Measurements from ENCODE around the gene EXOSC7. TPM values are rescaled to one million over a fixed set of nuclear protein-coding genes. Genes with fewer than 3 reads are reported as not detected.

EXOSC7 gene
- polyA plus RNA-seq, 1 donor (not counting 4 experiments of a cell fraction or from before 2014, with no cell fraction given) = 94.4 TPM

GRCh38 chr3:44987332-44987731, 11.3 kb downstream of the EXOSC7 start:
- DNase-seq (ENCODE audit: low read depth, low spot score) (no peak), FAIRE-seq (no peak)
- no peak overlapping the region for H3K27ac ChIP-seq (ENCODE audit: control insufficient read depth, insufficient read depth, low read length)
- peaks cover 36% of the 10 kb centered on the region for H3K4me1 ChIP-seq (ENCODE audit: control insufficient read depth, extremely low read depth, insufficient read depth, low read length)
- H2AFZ ChIP-seq (ENCODE audit: control insufficient read depth, low read length) = no peak overlapping the region
- dilution Hi-C loops (cut with MboI; ENCODE audit: extremely low pct_ligation_motif_present, low sequenced_read_pairs) = no loop called here
- H3K9me3 ChIP-seq (ENCODE audit: control insufficient read depth, low read depth, low read length) = no peaks in the 10 kb centered on the region
- H3K36me3 ChIP-seq (ENCODE audit: control insufficient read depth in 2 of 2, extremely low read depth in 1 of 2, insufficient read depth in 2 of 2, low read length in 2 of 2) = peaks cover 12 to 33% of the 10 kb centered on the region in 2 experiments
- peaks cover 7% of the 10 kb centered on the region for H3K9me1 ChIP-seq (ENCODE audit: control insufficient read depth, extremely low read depth, insufficient read depth, low read length)
- peaks cover 64% of the 10 kb centered on the region for H3K79me2 ChIP-seq (ENCODE audit: control insufficient read depth, insufficient read depth, low read length)
- no peak for TF ChIP-seq EZH2 (IDR thresholded peaks at IDR 0.05; ENCODE audit: low read length)
- no peak for TF ChIP-seq CTCF (optimal IDR thresholded peaks at IDR 0.05 in 1 of 3, IDR thresholded peaks at IDR 0.05 in 1 of 3, conservative IDR thresholded peaks at IDR 0.05 in 1 of 3; ENCODE audit: extremely low read depth in 1 of 3, insufficient read depth in 2 of 3, low read length in 3 of 3)
- peaks cover 9% of the 10 kb centered on the region for H4K20me1 ChIP-seq (ENCODE audit: control insufficient read depth, extremely low read depth, insufficient read depth, low read length)
- no peak overlapping the region for H3K4me2 ChIP-seq (ENCODE audit: control insufficient read depth, extremely low read depth, insufficient read depth, low read depth, low read length)
- H3K4me3 ChIP-seq (ENCODE audit: control insufficient read depth in 2 of 3, extremely low read depth in 1 of 3, insufficient read depth in 2 of 3, low read depth in 1 of 3, low read length in 3 of 3) = no peak overlapping the region
- H3K27me3 ChIP-seq (ENCODE audit: control insufficient read depth, extremely low read depth, insufficient read depth, low read length) = no peaks in the 10 kb centered on the region
- no peak overlapping the region for H3K9ac ChIP-seq (ENCODE audit: control insufficient read depth, extremely low read depth, insufficient read depth, low read length)

- Histone ChIP-seq H4K20me1 (ENCODE audit: control insufficient read depth, extremely low read depth, insufficient read depth, low read length) (peaks cover 7% of the 10 kb centered on the region), H3K4me1 (ENCODE audit: control insufficient read depth, extremely low read depth, insufficient read depth, low read length) (peaks cover 36% of the 10 kb centered on the region), H2AFZ (ENCODE audit: control insufficient read depth, low read length) (no peak overlapping the region), H3K36me3 (ENCODE audit: control insufficient read depth in 2 of 2, extremely low read depth in 1 of 2, insufficient read depth in 2 of 2, low read length in 2 of 2) (peaks cover 12 to 33% of the 10 kb centered on the region in 2 experiments), H3K9me3 (ENCODE audit: control insufficient read depth, low read depth, low read length) (no peaks in the 10 kb centered on the region), H3K4me3 (ENCODE audit: control insufficient read depth in 2 of 3, extremely low read depth in 1 of 3, insufficient read depth in 2 of 3, low read depth in 1 of 3, low read length in 3 of 3) (no peak overlapping the region), H3K27ac (ENCODE audit: control insufficient read depth, insufficient read depth, low read length) (no peak overlapping the region), H3K9me1 (ENCODE audit: control insufficient read depth, extremely low read depth, insufficient read depth, low read length) (peaks cover 6% of the 10 kb centered on the region), H3K79me2 (ENCODE audit: control insufficient read depth, insufficient read depth, low read length) (peaks cover 58% of the 10 kb centered on the region), H3K27me3 (ENCODE audit: control insufficient read depth, extremely low read depth, insufficient read depth, low read length) (no peaks in the 10 kb centered on the region), H3K4me2 (ENCODE audit: control insufficient read depth, extremely low read depth, insufficient read depth, low read depth, low read length) (no peak overlapping the region), H3K9ac (ENCODE audit: control insufficient read depth, extremely low read depth, insufficient read depth, low read length) (no peak overlapping the region)
- TF ChIP-seq EZH2 (IDR thresholded peaks at IDR 0.05; ENCODE audit: low read length) = no peak
- TF ChIP-seq CTCF (optimal IDR thresholded peaks at IDR 0.05 in 1 of 3, IDR thresholded peaks at IDR 0.05 in 1 of 3, conservative IDR thresholded peaks at IDR 0.05 in 1 of 3; ENCODE audit: extremely low read depth in 1 of 3, insufficient read depth in 2 of 3, low read length in 3 of 3) = peak in 2 of 3 experiments; percentile 27 to 39
- no peak for FAIRE-seq
- dilution Hi-C loops (cut with MboI; ENCODE audit: extremely low pct_ligation_motif_present, low sequenced_read_pairs) = no loop called here
- no peak for DNase-seq (ENCODE audit: low read depth, low spot score)
Observed at GRCh38 chr3:44988073-44988472, 12.0 kb downstream of the EXOSC7 start.

Measured in keratinocyte (primary cell).